GM18505 (cell line): Measurements from ENCODE around the gene KCNK3.
"Not testable (repeated sequence)": the region's sequence is repeated elsewhere in the genome, so short reads cannot be mapped to it uniquely, and the experiment has no call there.

Experiments used
- ATAC-seq: cut with Tn5 transposase; IDR thresholded peaks from one replicate; pipeline ENCODE4 v1.9.1; 2021; ENCODE audit not compliant: unreplicated experiment
- POLR2A ChIP-seq: IDR thresholded peaks from 4 replicates; pipeline ENCODE4 v1.6.1; 2011; ENCODE audit warnings: borderline replicate concordance; ENCODE audit not compliant: insufficient read depth, insufficient read length; ENCODE audit errors: extremely low read depth

The KCNK3 gene

DNA sequence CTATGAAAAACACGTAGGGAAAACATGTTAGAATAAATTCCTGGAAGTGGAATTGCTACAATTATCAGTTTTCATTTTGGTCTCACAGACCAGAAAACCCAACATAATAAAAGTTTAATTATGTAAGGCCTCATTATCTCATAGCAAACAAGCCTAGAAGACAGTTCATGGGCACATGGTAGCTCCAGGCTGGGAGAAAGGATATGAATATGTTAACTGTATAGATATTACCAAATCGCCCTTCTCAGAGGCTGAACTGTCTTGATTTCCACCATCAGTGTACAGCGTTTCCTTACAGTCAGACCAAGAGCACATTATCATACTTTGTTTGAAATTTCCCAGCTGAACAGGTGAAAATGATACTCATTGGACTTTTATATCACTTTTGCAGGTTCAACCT lies 54.4 kb downstream of the KCNK3 start:
- TF ChIP-seq POLR2A: no peak
- ATAC-seq: no peak

DNA sequence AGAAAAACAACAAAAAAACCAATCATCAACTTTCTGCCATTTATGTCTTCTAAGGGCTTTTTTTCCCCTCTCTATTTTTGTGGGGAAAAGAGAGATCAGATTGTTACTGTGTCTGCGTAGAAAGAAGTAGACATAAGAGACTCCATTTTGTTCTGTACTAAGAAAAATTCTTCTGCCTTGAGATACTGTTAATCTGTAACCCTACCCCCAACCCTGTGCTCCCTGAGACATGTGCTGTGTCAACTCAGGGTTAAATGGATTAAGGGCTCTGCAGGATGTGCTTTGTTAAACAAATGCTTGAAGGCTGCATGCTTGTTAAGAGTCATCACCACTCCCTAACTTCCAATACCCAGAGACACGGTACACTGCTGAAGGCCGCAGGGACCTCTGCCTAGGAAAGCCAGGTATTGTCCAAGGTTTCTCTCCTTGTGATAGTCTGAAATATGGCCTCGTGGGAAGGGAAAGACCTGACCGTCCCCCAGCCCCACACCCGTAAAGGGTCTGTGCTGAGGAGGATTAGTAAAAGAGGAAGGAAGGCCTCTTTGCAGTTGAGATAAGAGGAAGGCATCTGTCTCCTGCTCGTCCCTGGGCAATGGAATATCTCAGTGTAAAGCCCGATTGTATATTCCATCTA lies 57.4 kb downstream of the KCNK3 start:
- not testable (repeated sequence) for ATAC-seq

DNA sequence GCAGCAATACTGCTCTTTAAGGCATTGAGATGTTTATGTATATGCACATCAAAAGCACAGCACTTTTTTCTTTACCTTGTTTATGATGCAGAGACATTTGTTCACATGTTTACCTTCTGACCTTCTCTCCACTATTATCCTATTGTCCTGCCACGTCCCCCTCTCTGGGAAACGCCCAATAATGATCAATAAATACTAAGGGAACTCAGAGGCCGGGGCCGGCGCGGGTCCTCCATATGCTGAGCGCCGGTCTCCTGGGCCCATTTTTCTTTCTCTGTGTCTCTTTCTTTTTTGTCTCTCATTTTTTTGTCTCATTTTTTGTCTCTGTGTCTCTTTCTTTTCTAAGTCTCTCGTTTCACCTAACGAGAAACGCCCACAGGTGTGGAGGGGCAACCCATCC lies 57.9 kb downstream of the KCNK3 start:
- not testable (repeated sequence) for ATAC-seq

DNA sequence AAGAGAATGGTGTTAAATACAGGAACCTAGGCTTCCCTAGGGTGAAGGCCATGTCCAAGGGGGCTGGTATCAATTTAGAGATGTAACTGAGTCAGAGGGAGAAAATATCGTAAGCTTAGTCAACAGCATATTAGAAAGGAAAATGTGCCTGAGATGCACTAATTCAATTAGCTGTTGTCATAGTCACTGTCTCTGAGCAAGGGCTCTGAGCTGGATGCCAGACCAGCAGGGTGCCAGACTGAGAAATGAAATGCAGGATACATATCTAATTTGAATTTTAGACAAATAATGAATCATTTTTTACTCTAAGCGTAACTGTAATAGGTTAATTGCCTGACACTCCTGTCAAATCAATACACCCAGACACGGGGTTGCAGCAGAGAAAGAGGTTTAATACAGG lies 60.1 kb downstream of the KCNK3 start:
- TF ChIP-seq POLR2A: no peak
- no peak for ATAC-seq

DNA sequence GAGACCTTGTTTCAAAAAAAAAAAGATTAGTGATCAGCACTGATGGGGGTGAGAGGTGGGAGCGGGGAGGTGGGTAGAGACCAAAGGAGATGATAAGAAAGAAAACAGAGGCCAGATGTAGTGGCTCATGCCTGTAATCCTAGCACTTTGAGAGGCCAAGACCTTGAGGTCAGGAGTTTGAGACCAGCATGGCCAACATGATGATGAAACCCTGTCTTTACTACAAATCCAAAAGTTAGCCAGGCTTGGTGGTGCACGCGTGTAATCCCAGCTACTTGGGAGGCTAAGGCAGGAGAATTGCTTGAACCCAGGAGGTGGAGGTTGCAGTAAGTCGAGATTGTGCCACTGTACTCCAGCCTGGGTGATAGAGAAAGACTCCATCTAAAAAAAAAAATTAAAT lies 62.0 kb downstream of the KCNK3 start:
- ATAC-seq: no peak
- no peak for TF ChIP-seq POLR2A

DNA sequence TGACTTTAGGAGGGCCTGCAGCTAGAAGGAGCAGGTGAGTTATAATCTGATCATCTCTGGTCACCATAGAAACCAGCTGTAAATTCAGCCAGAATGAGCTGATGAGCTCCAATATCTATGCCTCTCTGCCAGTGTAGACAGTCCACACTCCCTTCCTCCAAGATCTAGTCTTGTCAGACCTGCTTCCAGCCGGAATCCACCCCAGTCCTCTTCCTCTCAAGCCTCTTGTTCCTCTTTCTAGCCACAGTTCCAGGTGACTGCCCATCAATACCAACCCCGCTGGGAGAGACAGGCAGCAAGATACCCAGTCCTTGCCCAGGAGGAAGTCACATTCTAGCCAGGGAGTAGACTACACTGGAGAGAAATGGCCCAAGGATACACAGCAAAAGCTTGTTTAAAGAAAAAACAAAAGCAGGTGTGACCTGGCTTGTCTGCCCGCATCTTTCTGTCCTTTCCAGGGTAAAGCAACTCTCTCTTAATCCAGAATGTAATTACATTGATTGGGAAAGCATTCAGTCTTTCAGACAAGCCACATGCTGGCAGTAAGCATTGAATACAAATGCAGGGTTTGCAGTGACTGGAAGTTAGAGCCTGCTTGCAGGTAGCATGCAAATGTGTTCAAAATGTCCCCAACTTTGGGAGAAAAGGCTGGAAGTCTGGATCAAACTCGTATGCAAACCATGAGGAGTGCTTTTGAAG lies 62.6 kb downstream of the KCNK3 start:
- ATAC-seq: no peak
- TF ChIP-seq POLR2A: no peak

DNA sequence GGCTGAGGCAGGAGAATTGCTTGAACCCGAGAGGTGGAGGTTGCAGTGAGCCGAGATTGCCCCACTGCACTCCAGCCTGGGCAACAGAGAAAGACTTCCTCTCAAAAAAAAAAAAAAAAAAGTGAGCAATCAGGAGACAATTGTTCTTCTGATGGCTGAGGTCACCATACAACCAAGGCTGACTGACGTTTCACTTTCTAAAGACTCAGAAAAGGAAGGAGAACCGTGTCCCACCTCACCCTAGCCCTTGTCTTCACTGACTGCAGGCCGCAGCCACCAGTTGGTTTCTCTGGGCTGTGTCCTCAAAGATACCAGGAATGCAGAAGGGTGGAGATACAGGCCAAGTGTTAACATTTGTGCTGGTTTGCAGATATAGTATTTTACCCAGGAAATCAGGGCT lies 63.8 kb downstream of the KCNK3 start:
- no peak for TF ChIP-seq POLR2A
- no peak for ATAC-seq

DNA sequence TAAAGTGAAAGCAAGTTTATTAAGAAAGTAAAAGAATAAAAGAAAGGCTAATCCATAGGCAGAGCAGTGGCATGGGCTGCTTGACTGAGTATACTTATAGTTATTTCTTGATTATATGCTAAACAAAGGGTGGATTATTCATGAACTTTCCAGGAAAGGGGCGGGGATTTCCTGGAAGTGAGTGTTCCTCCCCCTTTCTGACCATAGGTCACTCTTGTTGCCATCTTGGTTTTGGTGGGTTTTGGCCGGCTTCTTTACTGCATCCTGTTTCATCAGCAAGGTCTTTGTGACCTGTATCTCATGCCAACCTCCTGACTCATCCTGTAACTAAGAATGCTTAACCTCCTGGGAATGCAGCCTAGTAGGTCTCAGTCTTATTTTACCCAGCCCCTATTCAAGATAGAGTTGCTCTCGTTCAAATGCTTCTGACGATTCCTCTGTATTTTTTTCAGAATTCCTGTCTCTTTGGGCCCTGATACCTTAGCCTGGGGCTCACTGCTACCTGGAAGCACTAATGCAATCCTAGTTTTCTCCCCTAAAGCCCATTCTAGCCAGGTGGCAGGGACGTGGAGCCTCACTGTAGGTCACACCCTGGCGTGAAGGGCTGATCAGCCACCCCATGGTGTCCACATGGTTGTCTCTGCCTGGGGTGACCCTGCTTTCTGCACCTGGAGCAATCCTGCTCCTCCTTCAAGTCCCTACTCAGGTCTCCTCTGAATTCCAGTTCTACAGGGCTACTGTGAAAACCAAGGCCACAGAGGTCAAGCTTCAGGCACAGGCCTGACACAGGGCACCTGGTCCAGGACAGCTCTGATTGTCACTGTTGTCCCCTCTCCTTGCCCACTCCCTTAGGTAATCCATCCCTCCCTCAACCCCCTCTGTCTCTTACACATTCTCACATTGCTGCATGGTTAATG lies 65.6 kb downstream of the KCNK3 start:
- ATAC-seq: no peak
- TF ChIP-seq POLR2A: no peak

DNA sequence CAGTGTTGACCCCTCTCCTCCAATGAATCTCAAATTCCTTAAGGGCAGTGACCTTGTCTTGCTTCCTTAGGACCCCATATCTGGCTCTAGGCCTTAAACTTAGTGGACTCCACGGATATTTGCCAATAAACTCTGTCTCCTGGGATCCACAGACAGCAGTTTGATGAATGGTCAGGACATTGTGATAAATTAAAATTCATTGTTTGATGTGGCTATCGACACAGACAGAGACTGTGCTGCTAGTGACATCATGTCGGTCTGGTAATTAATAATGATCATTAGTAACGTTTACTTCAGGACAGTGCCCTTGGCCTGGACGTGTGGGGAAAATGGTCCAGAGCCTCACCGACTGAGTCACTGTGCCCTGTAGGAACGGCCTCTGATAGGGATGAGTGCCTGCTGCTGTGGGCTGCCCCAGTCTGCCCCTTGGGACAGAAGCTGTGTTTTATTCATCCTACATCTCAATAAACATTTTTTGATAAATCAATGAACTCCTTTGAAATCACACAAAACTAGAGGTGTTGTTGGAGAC lies 66.3 kb downstream of the KCNK3 start:
- no peak for TF ChIP-seq POLR2A
- no peak for ATAC-seq

DNA sequence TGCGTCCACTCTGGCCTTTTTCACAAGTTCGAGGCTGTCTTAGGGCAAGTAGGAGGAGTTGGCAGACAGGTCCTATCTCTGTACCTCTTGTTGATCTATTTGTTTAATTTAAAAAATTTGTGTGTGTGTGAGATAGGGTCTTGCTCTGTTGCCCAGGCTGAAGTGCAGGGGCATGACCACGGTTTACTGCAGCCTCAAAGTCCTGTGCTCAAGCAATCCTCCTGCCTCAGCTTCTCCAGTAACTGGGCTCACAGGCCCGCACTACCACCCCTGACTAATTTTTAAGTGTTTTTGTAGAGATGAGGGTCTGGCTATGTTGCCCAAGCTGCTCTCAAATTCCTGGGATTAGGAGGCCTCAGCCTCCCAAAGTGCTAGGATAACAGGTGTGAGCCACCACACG lies 67.3 kb downstream of the KCNK3 start:
- no peak for ATAC-seq
- TF ChIP-seq POLR2A: no peak

DNA sequence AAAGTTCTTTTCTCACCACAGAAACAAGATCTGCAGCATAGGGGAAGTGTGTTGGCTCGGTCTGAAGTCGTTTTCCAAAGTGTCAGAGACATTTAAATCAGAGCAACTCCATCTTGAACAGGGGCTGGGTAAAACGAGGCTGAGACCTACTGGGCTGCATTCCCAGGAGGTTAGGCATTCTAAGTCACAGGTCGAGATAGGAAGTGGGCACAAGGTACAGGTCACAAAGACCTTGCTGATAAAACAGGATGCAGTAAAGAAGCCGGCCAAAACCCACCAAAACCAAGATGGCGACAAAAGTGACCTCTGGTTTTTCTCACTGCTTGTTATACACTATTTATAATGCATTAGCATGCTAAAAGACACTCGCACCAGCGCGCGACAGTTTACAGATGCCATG lies 68.5 kb downstream of the KCNK3 start:
- not testable (repeated sequence) for ATAC-seq

DNA sequence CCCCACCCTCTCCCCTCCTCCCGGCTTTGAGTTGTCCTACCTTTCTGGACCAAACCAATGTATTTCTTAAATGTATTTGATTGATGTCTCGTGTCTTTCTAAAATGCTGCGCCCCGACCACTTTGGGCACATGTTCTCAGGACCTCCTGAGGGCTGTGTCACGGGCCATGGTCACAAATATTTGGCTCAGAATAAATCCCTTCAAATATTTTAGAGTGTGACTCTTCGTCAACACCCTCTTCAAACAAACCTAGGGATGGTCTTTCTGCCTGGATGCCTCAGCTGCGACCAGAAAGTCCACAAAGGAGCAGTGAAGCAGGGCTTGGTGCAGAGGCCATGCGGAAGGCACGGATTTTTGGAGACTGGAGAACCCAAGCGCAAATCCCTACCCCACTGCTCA lies 70.5 kb downstream of the KCNK3 start:
- no peak for TF ChIP-seq POLR2A
- ATAC-seq: no peak

DNA sequence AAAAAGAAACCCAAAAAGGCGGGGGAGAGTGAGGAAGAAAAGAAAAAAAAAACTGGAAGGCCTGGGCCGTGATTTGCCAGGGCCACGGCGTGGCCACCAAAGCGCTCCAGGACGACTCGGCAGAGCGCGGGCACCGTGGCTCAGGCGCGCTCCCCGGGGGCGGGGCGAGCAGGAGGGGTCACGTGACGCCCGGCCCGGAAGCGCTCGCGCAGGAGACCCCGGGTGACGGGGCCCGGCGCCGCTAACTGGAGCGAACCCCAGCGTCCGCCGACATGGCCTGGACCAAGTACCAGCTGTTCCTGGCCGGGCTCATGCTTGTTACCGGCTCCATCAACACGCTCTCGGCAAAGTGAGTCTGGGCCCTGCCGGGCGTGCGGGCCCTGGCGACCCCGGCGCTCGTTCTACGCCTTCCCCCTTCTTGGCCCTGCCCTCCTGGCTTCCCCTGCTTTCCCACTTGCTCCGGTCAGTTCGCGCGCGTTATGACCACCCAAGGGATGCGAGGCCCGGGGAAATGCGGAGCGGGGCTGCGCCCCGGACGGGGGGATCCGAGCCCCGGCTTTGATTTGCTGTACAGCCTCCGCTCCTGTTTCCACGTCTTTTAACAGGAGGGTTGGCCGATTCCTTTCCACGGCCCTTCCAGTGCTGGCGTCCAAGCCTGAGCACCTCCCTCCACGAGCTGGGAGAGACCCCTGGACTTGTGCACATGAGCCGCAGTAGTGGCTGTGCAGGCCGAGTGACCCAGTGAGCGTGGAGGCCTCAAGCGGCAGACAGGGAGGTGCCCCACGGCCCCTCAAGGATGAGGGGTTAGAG lies 71.8 kb downstream of the KCNK3 start, which contains the start of gene SLC35F6:
SLC35F6 (plus strand) TSS at position 207 of the 810 bp plus-strand sequence; CDS start at position 273, 66 bp downstream.
- ATAC-seq: peak; percentile 82

More for the DNA sequence above, 71.8 kb downstream of the KCNK3 start, which contains the start of gene SLC35F6:
- TF ChIP-seq POLR2A: peak; percentile 90
